ENCODE measurements around the gene EYS. TPM values are rescaled to one million over a fixed set of nuclear protein-coding genes. Genes with fewer than 3 reads are reported as not detected.

EYS gene
- total and polyA plus RNA-seq, 9 of the 15 experiments (the other 6 are each of a cell fraction or from before 2014, with no cell fraction given): 0.03 to 0.36 (median 0.10) TPM; not detected in 2

DNA sequence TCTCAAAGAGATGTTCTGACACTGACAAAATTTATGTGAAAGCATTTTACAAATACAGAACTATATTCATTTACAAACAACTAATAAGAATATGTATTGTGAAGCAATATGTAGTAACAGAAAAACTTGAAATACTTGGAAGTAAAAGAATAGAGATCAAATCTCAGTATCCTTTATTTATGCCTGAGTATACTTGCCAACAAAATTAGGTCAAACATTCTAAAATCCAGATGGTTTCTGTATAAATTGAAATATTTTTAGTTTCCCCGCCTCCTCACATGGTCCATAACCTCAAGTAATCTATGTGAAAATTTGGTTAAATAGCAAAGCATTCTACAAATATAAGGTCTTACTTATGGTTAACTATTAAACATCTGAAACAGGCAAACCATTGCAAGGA, 545.4 kb downstream of the EYS start:
- Histone ChIP-seq H3K79me2 (ENCODE audit: control insufficient read depth, insufficient read depth, low read length) (no peaks in the 10 kb centered on the region), H3K9me3 (replicated peaks; ENCODE audit: control insufficient read depth, insufficient read depth, low read depth, low read length) (no peaks in the 10 kb centered on the region), H3K27me3 (ENCODE audit: control insufficient read depth in 2 of 2, insufficient read depth in 2 of 2, low read length in 2 of 2) (no peaks in the 10 kb centered on the region), H3K27ac (ENCODE audit: extremely low read depth, low read depth, low read length) (no peak overlapping the region), H2AFZ (ENCODE audit: low read depth, low read length) (no peak overlapping the region), H3K9me1 (ENCODE audit: control insufficient read depth, insufficient read depth, low read length) (no peaks in the 10 kb centered on the region), H3K4me2 (ENCODE audit: insufficient read depth, low read length) (no peak overlapping the region), H3K36me3 (ENCODE audit: control insufficient read depth, insufficient read depth, low read length) (no peaks in the 10 kb centered on the region), H3K4me1 (replicated peaks in 1 of 2; ENCODE audit: control insufficient read depth in 2 of 2, insufficient read depth in 2 of 2, low read length in 2 of 2) (no peaks in the 10 kb centered on the region), H3K9ac (ENCODE audit: insufficient read depth in 1 of 2, low read depth in 2 of 2, low read length in 2 of 2) (no peak overlapping the region), H4K20me1 (replicated peaks; ENCODE audit: control insufficient read depth, insufficient read depth, low read length) (no peaks in the 10 kb centered on the region), H3K4me3 (no peak overlapping the region)
- ChIA-PET CTCF (ENCODE audit: low intra/inter-chr PET ratio) (no interaction called here), POLR2A (no interaction called here)
- TF ChIP-seq ZC3H8 (IDR thresholded peaks at IDR 0.05) (no peak), TGIF2 (CRISPR knock-in tag; IDR thresholded peaks at IDR 0.05) (no peak), PHTF2 (CRISPR knock-in tag; IDR thresholded peaks at IDR 0.05) (no peak), ZBTB8A (IDR thresholded peaks at IDR 0.05; ENCODE audit: partially characterized antibody) (no peak)
- TF ChIP-seq, protein P1, sequence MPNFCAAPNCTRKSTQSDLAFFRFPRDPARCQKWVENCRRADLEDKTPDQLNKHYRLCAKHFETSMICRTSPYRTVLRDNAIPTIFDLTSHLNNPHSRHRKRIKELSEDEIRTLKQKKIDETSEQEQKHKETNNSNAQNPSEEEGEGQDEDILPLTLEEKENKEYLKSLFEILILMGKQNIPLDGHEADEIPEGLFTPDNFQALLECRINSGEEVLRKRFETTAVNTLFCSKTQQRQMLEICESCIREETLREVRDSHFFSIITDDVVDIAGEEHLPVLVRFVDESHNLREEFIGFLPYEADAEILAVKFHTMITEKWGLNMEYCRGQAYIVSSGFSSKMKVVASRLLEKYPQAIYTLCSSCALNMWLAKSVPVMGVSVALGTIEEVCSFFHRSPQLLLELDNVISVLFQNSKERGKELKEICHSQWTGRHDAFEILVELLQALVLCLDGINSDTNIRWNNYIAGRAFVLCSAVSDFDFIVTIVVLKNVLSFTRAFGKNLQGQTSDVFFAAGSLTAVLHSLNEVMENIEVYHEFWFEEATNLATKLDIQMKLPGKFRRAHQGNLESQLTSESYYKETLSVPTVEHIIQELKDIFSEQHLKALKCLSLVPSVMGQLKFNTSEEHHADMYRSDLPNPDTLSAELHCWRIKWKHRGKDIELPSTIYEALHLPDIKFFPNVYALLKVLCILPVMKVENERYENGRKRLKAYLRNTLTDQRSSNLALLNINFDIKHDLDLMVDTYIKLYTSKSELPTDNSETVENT (CRISPR knock-in tag; IDR thresholded peaks at IDR 0.05): no peak
- FAIRE-seq (no peak), ATAC-seq (no peak), DNase-seq (ENCODE audit: extremely low read depth in 1 of 4, low spot score in 3 of 4) (no peak)
- in situ Hi-C loops (cut with MboI) (no loop called here), intact Hi-C loops (cut with micrococcal nuclease) (no loop called here)
- WGBS (ENCODE audit: insufficient coverage, low coverage, missing lambda C conversion rate): 0% methylated on average over 1 of the region's 1 CpG
- no TSS peak for BruUV-seq (replicated peaks)
